H1 (cell line): Measurements from ENCODE around the gene ZNF385D. TPM values are rescaled to one million over a fixed set of nuclear protein-coding genes. Genes with fewer than 3 reads are reported as not detected.

Experiments used
- CTCF ChIA-PET: fragments of 300-600 bp; sonication (Branson Sonifier 250); formaldehyde crosslinking; loops from one replicate; lab custom pipeline; 2021; ENCODE audit not compliant: partially characterized antibody; lab: Charles Lee
- POLR2A ChIA-PET: fragments of 300-600 bp; sonication (Branson Sonifier 250); formaldehyde crosslinking; loops from one replicate; lab custom pipeline; 2021; ENCODE audit warnings: inconsistent platforms; ENCODE audit not compliant: partially characterized antibody; lab: Charles Lee
- DNase-seq, 2 experiments: peaks; one replicate each; pipeline versions ENCODE4 v3.0.0 to v3.0.0-alpha.2; 2010 to 2022; ENCODE audit warnings: low spot score in 2 of 2, low read depth in 1 of 2, mixed read lengths in 1 of 2
- FAIRE-seq: peaks from 2 replicates; lab custom pipeline; 2011; peaks lifted over from hg19 to GRCh38; lab: Jason Lieb, UNC
- H2AFZ ChIP-seq: 2 replicates; pipeline ENCODE4 v1.8.1; 2012; ENCODE audit warnings: low read length, inconsistent platforms
- H2AK5ac ChIP-seq: 2 replicates; pipeline ENCODE4 v1.6.1; 2013; ENCODE audit warnings: low read depth, low read length
- H2BK120ac ChIP-seq: replicated peaks from 2 replicates; pipeline ENCODE3; 2013; ENCODE audit warnings: low read depth, low read length, inconsistent platforms
- H2BK12ac ChIP-seq: 2 replicates; pipeline ENCODE4 v1.6.1; 2013; ENCODE audit warnings: low read depth, low read length
- H2BK15ac ChIP-seq: 2 replicates; pipeline ENCODE4 v1.6.1; 2013; ENCODE audit warnings: low read length
- H2BK20ac ChIP-seq: 2 replicates; pipeline ENCODE4 v1.6.1; 2013; ENCODE audit warnings: low read length
- H2BK5ac ChIP-seq: 2 replicates; pipeline ENCODE4 v1.6.1; 2013; ENCODE audit warnings: low read depth, low read length
- H3K14ac ChIP-seq: 2 replicates; pipeline ENCODE4 v1.6.1; 2013; ENCODE audit warnings: inconsistent platforms; ENCODE audit not compliant: insufficient read length
- H3K18ac ChIP-seq: 2 replicates; pipeline ENCODE4 v1.6.1; 2013; ENCODE audit warnings: low read length; ENCODE audit errors: extremely low read depth
- H3K23ac ChIP-seq: 2 replicates; pipeline ENCODE4 v1.6.1; 2013; ENCODE audit warnings: inconsistent platforms; ENCODE audit not compliant: insufficient read length
- H3K23me2 ChIP-seq: 2 replicates; pipeline ENCODE4 v1.6.1; 2013; ENCODE audit warnings: low read depth, low read length
- H3K27ac ChIP-seq: 2 replicates; pipeline ENCODE4 v1.6.1; 2011; ENCODE audit warnings: low read depth, low read length, inconsistent platforms
- H3K27me3 ChIP-seq, 4 experiments: replicated peaks in 1 of 4; 1 replicate in 1 of 4; 2 replicates in 3 of 4; pipeline versions ENCODE4 v1.6.1 to v1.8.1; 2011 to 2013; ENCODE audit warnings: low read length in 3 of 4, mild to moderate bottlenecking in 3 of 4, inconsistent platforms in 2 of 4, mixed read lengths in 2 of 4, moderate library complexity in 1 of 4; ENCODE audit not compliant: control insufficient read depth in 3 of 4, insufficient read depth in 3 of 4; ENCODE audit errors: extremely low read depth in 1 of 4
- H3K36me3 ChIP-seq, 4 experiments: 2 replicates each; pipeline versions ENCODE4 v1.6.1 to v1.8.1; 2011 to 2013; ENCODE audit warnings: mild to moderate bottlenecking in 4 of 4, low read length in 3 of 4, moderate library complexity in 2 of 4, control low read depth in 1 of 4, inconsistent platforms in 1 of 4; ENCODE audit not compliant: insufficient read depth in 4 of 4, control insufficient read depth in 2 of 4
- H3K4ac ChIP-seq: replicated peaks from 2 replicates; pipeline ENCODE3; 2013; ENCODE audit warnings: low read length, low read depth, mixed read lengths, inconsistent platforms; ENCODE audit not compliant: insufficient read length
- H3K4me1 ChIP-seq, 4 experiments: replicated peaks in 1 of 4; 1 replicate in 1 of 4; 2 replicates in 3 of 4; pipeline versions ENCODE4 v1.6.1 to v1.8.1; 2011 to 2013; ENCODE audit warnings: low read length in 3 of 4, inconsistent platforms in 2 of 4, mixed read lengths in 1 of 4; ENCODE audit not compliant: insufficient read depth in 4 of 4, control insufficient read depth in 3 of 4
- H3K4me2 ChIP-seq, 2 experiments: 2 replicates each; pipeline versions ENCODE4 v1.6.1 to v1.8.1; 2011 to 2013; ENCODE audit warnings: low read depth in 2 of 2, low read length in 2 of 2, control low read depth in 1 of 2, inconsistent platforms in 1 of 2, mild to moderate bottlenecking in 1 of 2; ENCODE audit not compliant: insufficient read depth in 1 of 2
- H3K4me3 ChIP-seq, 4 experiments: fragments of 200-600, 300-600 bp in 1 of 4; sonication (generic), shearing (Covaris generic), sonication (Bioruptor Twin) in 1 of 4; 2 replicates each; pipeline versions ENCODE4 v1.5.1 to v1.8.1; 2011 to 2016; ENCODE audit warnings: low read length in 4 of 4, low read depth in 3 of 4, control low read depth in 2 of 4, inconsistent platforms in 2 of 4, mild to moderate bottlenecking in 2 of 4, mixed read lengths in 1 of 4, moderate library complexity in 1 of 4; ENCODE audit not compliant: insufficient read depth in 2 of 4; ENCODE audit errors: extremely low read depth in 1 of 4
- H3K56ac ChIP-seq: replicated peaks from 2 replicates; pipeline ENCODE3; 2013; ENCODE audit warnings: low read depth, mild to moderate bottlenecking, mixed read lengths, low read length, inconsistent platforms; ENCODE audit not compliant: insufficient read length
- H3K79me1 ChIP-seq: 2 replicates; pipeline ENCODE4 v1.6.1; 2013; ENCODE audit warnings: low read depth, low read length, control low read depth
- H3K79me2 ChIP-seq, 2 experiments: 2 replicates each; pipeline versions ENCODE4 v1.6.1 to v1.8.1; 2012 to 2013; ENCODE audit warnings: low read length in 2 of 2, mild to moderate bottlenecking in 2 of 2, inconsistent platforms in 1 of 2; ENCODE audit not compliant: insufficient read depth in 2 of 2, control insufficient read depth in 1 of 2
- H3K9ac ChIP-seq, 4 experiments: replicated peaks in 1 of 4; 1 replicate in 1 of 4; 2 replicates in 3 of 4; pipeline versions ENCODE4 v1.6.1 to v1.8.1; 2011 to 2013; ENCODE audit warnings: low read depth in 3 of 4, low read length in 3 of 4, control low read depth in 2 of 4, mild to moderate bottlenecking in 2 of 4, moderate library complexity in 2 of 4, inconsistent platforms in 1 of 4; ENCODE audit errors: extremely low read depth in 1 of 4
- H3K9me3 ChIP-seq, 2 experiments: 2 replicates each; pipeline versions ENCODE4 v1.6.1 to v1.8.1; 2012 to 2013; ENCODE audit warnings: mild to moderate bottlenecking in 2 of 2, moderate library complexity in 2 of 2, control low read depth in 1 of 2, inconsistent platforms in 1 of 2, low read depth in 1 of 2, low read length in 1 of 2, mixed read lengths in 1 of 2; ENCODE audit not compliant: insufficient read depth in 2 of 2
- H4K20me1 ChIP-seq, 2 experiments: replicated peaks in 1 of 2; 2 replicates each; pipeline versions ENCODE3 to v1.8.1; 2011 to 2013; ENCODE audit warnings: inconsistent platforms in 2 of 2, low read length in 2 of 2, mild to moderate bottlenecking in 1 of 2; ENCODE audit not compliant: insufficient read depth in 2 of 2, control insufficient read depth in 1 of 2
- H4K5ac ChIP-seq: 2 replicates; pipeline ENCODE4 v1.6.1; 2013; ENCODE audit warnings: low read length, low read depth, mixed read lengths, inconsistent platforms; ENCODE audit not compliant: insufficient read length
- H4K8ac ChIP-seq: 2 replicates; pipeline ENCODE4 v1.8.0; 2013; ENCODE audit warnings: mild to moderate bottlenecking, moderate library complexity, low read length, inconsistent platforms; ENCODE audit not compliant: insufficient read depth; ENCODE audit errors: extremely low read depth
- H4K91ac ChIP-seq: replicated peaks from 2 replicates; pipeline ENCODE3; 2013; ENCODE audit warnings: low read length, mixed read lengths, inconsistent platforms; ENCODE audit not compliant: insufficient read length
- BRCA1 ChIP-seq: IDR thresholded peaks from 2 replicates; pipeline ENCODE4 v1.6.1; 2012; ENCODE audit warnings: low read depth, low read length, improper control_type of control experiment
- CBX5 ChIP-seq: fragments of 300-800, 300-1000 bp; sonication (generic); IDR thresholded peaks from 2 replicates; pipeline ENCODE4 v1.7.1; 2016; ENCODE audit warnings: antibody characterized with exemption, low read length, low read depth
- FOSL1 ChIP-seq: IDR thresholded peaks from 2 replicates; pipeline ENCODE4 v1.6.1; 2011; ENCODE audit warnings: mild to moderate bottlenecking, low read depth, low read length, moderate library complexity; ENCODE audit not compliant: insufficient read depth
- GABPA ChIP-seq: IDR thresholded peaks from 2 replicates; pipeline ENCODE4 v1.6.1; 2011; ENCODE audit warnings: mild to moderate bottlenecking, low read length, moderate library complexity, borderline replicate concordance; ENCODE audit not compliant: insufficient read depth
- RAD21 ChIP-seq, 2 experiments: IDR thresholded peaks in 1 of 2; conservative IDR thresholded peaks in 1 of 2; 2 replicates each; pipeline ENCODE4 v1.6.1; 2011; ENCODE audit warnings: low read depth in 2 of 2, low read length in 2 of 2, improper control_type of control experiment in 1 of 2, inconsistent platforms in 1 of 2, mild to moderate bottlenecking in 1 of 2, moderate library complexity in 1 of 2
- SIX5 ChIP-seq: IDR thresholded peaks from 2 replicates; pipeline ENCODE4 v1.6.1; 2011; ENCODE audit warnings: mild to moderate bottlenecking, low read depth, low read length
- SUZ12 ChIP-seq: fragments of 200-600 bp; sonication (generic); IDR thresholded peaks from 2 replicates; pipeline ENCODE4 v1.6.1; 2012; ENCODE audit warnings: mild to moderate bottlenecking, inconsistent platforms, low read length, moderate library complexity, mixed read lengths
- TCF12 ChIP-seq: IDR thresholded peaks from 2 replicates; pipeline ENCODE4 v1.6.1; 2011; ENCODE audit warnings: low read depth, mild to moderate bottlenecking, low read length
- ZNF274 ChIP-seq: IDR thresholded peaks from 2 replicates; pipeline ENCODE4 v1.7.0; 2012; ENCODE audit warnings: low read length, borderline replicate concordance; ENCODE audit errors: extremely low read depth
- WGBS, 2 experiments: shearing (Covaris generic) in 1 of 2; methylation state at CpG; one replicate each; pipeline versions ENCODE4 v1.1.6 to v1.1.7; 2013 to 2015; ENCODE audit warnings: low lambda C conversion rate in 2 of 2, mixed read lengths in 2 of 2, inconsistent platforms in 1 of 2, low coverage in 1 of 2, missing lambda C conversion rate in 1 of 2; ENCODE audit not compliant: insufficient replicate concordance in 2 of 2, insufficient coverage in 1 of 2, insufficient read length in 1 of 2; ENCODE audit errors: extremely low coverage in 1 of 2, missing lambda C conversion rate in 1 of 2; 5-methylcytosine and 5-hydroxymethylcytosine counted together
- polyA plus RNA-seq, 7 experiments: library from polyadenylated mRNA; depleted of rRNA in 3 of 7; stranded (reverse) in 5 of 7; unstranded in 2 of 7; fragments of >200 nt in 5 of 7; fragments of 200-250 nt in 2 of 7; gene quantifications; 1 replicate in 5 of 7; 2 replicates in 1 of 7; 4 replicates in 1 of 7; pipeline versions ENCODE4 v1.2.1 to v1.2.3, GENCODE V29; 2011 to 2013; ENCODE audit warnings: missing spikeins in 2 of 7, mixed read lengths in 2 of 7
- total RNA-seq: library from RNA; stranded (reverse); fragmentation: NEBNext Ultra II Directional; extraction: Animal tissue kit (Norgen Biotek cat#: 25700); gene quantifications from 2 replicates; pipeline ENCODE4 v1.2.1, GENCODE V29; 2021

Gene ZNF385D
- total and polyA plus RNA-seq, 2 of the 8 experiments (the other 6 are each of a cell fraction or from before 2014, with no cell fraction given): 5.9 to 10.8 TPM

- Histone ChIP-seq H3K56ac (no peak overlapping the region), H2AK5ac (no peak overlapping the region), H3K23me2 (no peaks in the 10 kb centered on the region), H3K79me2 (no peaks in the 10 kb centered on the region), H3K23ac (no peak overlapping the region), H3K14ac (no peak overlapping the region), H3K36me3 (no peaks in the 10 kb centered on the region; a peak in 1 of 8 replicates), H2BK15ac (no peak overlapping the region), H3K27me3 (no peaks in the 10 kb centered on the region), H2BK20ac (no peak overlapping the region), H3K27ac (no peak overlapping the region), H2AFZ (no peak overlapping the region), H4K20me1 (no peaks in the 10 kb centered on the region), H3K4ac (no peak overlapping the region), H4K5ac (no peak overlapping the region), H4K91ac (no peak overlapping the region), H4K8ac (no peak overlapping the region), H3K4me3 (no peak overlapping the region), H2BK120ac (no peak overlapping the region), H2BK12ac (no peak overlapping the region), H3K9ac (no peak overlapping the region), H3K4me2 (no peak overlapping the region), H3K79me1 (no peaks in the 10 kb centered on the region), H3K18ac (no peak overlapping the region), H2BK5ac (no peak overlapping the region), H3K4me1 (0 out of 7 replicates have a peak, but pooled peaks cover 0 to 2% (median 0%) of the 10 kb centered on the region in 4 experiments), H3K9me3 (no peaks in the 10 kb centered on the region)
- DNase-seq (no peak), FAIRE-seq (no peak)
- 100% methylated on average over 1 of the region's 1 CpG; no CpG with 5 or more reads in 1 of the 2 experiments for WGBS, 2 experiments
- ChIA-PET POLR2A (no interaction called here), CTCF (no interaction called here)
- TF ChIP-seq GABPA (no peak), FOSL1 (no peak), ZNF274 (no peak), TCF12 (no peak), BRCA1 (no peak), SUZ12 (no peak), CBX5 (no peak), RAD21 (IDR thresholded peaks at IDR 0.05 in 1 of 2, conservative IDR thresholded peaks at IDR 0.05 in 1 of 2; ENCODE audit: low read depth in 2 of 2, low read length in 2 of 2) (no peak), SIX5 (no peak)
Observed at GRCh38 chr3:21789730-21790129, 38.7 kb upstream of the ZNF385D start.
